Measurements from ENCODE around the gene NFE2L2. TPM values are rescaled to one million over a fixed set of nuclear protein-coding genes. Genes with fewer than 3 reads are reported as not detected.

Gene NFE2L2
- total and polyA plus RNA-seq, 9 of the 15 experiments (the other 6 are each of a cell fraction or from before 2014, with no cell fraction given) = 29.3 to 120 (median 59.3) TPM

DNA sequence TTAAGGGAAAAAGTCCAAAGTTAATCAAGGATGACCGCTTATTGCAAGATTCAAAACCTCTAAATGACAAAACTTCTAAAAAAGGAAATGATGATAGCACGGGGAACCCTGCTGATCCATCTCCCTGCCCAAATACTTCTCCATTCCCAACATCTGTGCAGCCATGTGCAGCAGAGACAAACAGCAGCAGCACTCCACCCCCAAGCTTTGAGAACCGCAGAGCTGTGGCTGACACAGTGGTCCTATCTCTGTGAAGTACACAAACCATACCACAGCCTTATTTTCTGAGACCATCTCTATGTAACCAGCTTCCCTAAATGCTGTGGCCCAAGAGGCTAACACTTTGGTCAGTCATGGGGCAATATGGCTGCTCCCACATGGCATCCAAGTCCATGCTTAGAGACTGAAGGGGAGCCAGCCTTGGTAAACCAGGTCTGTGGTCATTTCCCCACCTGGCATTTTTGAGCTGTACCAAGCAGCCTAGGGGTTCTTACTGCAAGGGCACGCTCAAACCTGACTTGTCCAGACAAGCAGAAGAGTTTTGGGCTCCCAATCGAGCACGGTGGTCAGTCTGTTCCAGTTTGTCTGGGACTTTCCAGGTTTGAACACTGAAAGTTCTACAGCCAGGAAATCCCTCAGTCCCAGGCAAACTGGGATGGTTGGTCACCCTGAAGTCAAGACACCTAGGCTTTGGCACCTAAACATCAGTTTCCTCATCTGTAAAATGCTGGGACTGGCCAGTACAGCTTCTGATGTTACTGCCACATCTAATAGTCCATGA is 17.1 kb upstream of the NFE2L2 start (continued):
- TF ChIP-seq, protein P1, sequence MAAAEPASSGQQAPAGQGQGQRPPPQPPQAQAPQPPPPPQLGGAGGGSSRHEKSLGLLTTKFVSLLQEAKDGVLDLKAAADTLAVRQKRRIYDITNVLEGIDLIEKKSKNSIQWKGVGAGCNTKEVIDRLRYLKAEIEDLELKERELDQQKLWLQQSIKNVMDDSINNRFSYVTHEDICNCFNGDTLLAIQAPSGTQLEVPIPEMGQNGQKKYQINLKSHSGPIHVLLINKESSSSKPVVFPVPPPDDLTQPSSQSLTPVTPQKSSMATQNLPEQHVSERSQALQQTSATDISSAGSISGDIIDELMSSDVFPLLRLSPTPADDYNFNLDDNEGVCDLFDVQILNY (CRISPR knock-in tag; IDR thresholded peaks at IDR 0.05) = 0 out of 2 replicates have a peak, but pooled peaks have one; percentile 48
- TF ChIP-seq, protein P2, sequence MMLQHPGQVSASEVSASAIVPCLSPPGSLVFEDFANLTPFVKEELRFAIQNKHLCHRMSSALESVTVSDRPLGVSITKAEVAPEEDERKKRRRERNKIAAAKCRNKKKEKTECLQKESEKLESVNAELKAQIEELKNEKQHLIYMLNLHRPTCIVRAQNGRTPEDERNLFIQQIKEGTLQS (IDR thresholded peaks at IDR 0.05) = no peak
- TF ChIP-seq, protein P2 (CRISPR knock-in tag; conservative IDR thresholded peaks at IDR 0.05) = no peak
- no peak for TF ChIP-seq ZNF124 (CRISPR knock-in tag; IDR thresholded peaks at IDR 0.05)
- no peak for TF ChIP-seq SP2 (IDR thresholded peaks at IDR 0.05; ENCODE audit: extremely low read depth, low read depth, low read length, poor library complexity, severe bottlenecking)
- TF ChIP-seq, protein P3, sequence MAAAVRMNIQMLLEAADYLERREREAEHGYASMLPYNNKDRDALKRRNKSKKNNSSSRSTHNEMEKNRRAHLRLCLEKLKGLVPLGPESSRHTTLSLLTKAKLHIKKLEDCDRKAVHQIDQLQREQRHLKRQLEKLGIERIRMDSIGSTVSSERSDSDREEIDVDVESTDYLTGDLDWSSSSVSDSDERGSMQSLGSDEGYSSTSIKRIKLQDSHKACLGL (CRISPR knock-in tag; IDR thresholded peaks at IDR 0.05; ENCODE audit: borderline replicate concordance, poor library complexity, severe bottlenecking) = no peak
- TF ChIP-seq ZBTB12 (CRISPR knock-in tag; IDR thresholded peaks at IDR 0.05) = no peak
- TF ChIP-seq, protein P4, sequence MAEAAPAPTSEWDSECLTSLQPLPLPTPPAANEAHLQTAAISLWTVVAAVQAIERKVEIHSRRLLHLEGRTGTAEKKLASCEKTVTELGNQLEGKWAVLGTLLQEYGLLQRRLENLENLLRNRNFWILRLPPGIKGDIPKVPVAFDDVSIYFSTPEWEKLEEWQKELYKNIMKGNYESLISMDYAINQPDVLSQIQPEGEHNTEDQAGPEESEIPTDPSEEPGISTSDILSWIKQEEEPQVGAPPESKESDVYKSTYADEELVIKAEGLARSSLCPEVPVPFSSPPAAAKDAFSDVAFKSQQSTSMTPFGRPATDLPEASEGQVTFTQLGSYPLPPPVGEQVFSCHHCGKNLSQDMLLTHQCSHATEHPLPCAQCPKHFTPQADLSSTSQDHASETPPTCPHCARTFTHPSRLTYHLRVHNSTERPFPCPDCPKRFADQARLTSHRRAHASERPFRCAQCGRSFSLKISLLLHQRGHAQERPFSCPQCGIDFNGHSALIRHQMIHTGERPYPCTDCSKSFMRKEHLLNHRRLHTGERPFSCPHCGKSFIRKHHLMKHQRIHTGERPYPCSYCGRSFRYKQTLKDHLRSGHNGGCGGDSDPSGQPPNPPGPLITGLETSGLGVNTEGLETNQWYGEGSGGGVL (CRISPR knock-in tag; IDR thresholded peaks at IDR 0.05) = no peak
- 0 out of 4 replicates have a peak, but pooled peaks of 1 of the 2 experiments have one; percentile 21 for TF ChIP-seq FOXA3 (CRISPR knock-in tag; conservative IDR thresholded peaks at IDR 0.05 in 1 of 2, IDR thresholded peaks at IDR 0.05 in 1 of 2)
- peak in 1 of 2 experiments; percentile 45; a peak in 1 of 4 replicates for TF ChIP-seq SRF (CRISPR knock-in tag; IDR thresholded peaks at IDR 0.05)
- no peak for TF ChIP-seq SLC30A9 (CRISPR knock-in tag; IDR thresholded peaks at IDR 0.05)
- TF ChIP-seq, protein P5, sequence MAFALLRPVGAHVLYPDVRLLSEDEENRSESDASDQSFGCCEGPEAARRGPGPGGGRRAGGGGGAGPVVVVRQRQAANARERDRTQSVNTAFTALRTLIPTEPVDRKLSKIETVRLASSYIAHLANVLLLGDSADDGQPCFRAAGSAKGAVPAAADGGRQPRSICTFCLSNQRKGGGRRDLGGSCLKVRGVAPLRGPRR (CRISPR knock-in tag; IDR thresholded peaks at IDR 0.05) = no peak
- no peak for TF ChIP-seq SREBF1 (IDR thresholded peaks at IDR 0.05; ENCODE audit: borderline replicate concordance, low read depth, low read length)
- no peak for TF ChIP-seq RAD21 (CRISPR knock-in tag; conservative IDR thresholded peaks at IDR 0.05 in 1 of 2, IDR thresholded peaks at IDR 0.05 in 1 of 2)
- TF ChIP-seq ZKSCAN8 (CRISPR knock-in tag; IDR thresholded peaks at IDR 0.05) = no peak
- no peak for TF ChIP-seq SIRT6 (IDR thresholded peaks at IDR 0.05; ENCODE audit: low read depth, low read length)
- TF ChIP-seq GTF2A2 (tag; IDR thresholded peaks at IDR 0.05) = no peak
- TF ChIP-seq MCM2 (IDR thresholded peaks at IDR 0.05; ENCODE audit: low read depth) = no peak
- no peak for TF ChIP-seq PHTF2 (CRISPR knock-in tag; IDR thresholded peaks at IDR 0.05)

Measured in K562 (cell line).